Stimulated activated CD8-positive, alpha-beta memory T cell treated with anti-CD3 and anti-CD28 coated beads, Interleukin-4, amount 100 ng/mL, for 1 hour (primary cell): Measurements from ENCODE around the gene CHRDL2.
"Not testable (repeated sequence)": the region's sequence is repeated elsewhere in the genome, so short reads cannot be mapped to it uniquely, and the experiment has no call there.

Experiments used
- DNase-seq, 2 donors: peaks; one replicate each; pipeline ENCODE4 v3.0.0-alpha.2; 2020; ENCODE audit warnings: low read depth in 2 of 2, low spot score in 1 of 2

The CHRDL2 gene

DNA sequence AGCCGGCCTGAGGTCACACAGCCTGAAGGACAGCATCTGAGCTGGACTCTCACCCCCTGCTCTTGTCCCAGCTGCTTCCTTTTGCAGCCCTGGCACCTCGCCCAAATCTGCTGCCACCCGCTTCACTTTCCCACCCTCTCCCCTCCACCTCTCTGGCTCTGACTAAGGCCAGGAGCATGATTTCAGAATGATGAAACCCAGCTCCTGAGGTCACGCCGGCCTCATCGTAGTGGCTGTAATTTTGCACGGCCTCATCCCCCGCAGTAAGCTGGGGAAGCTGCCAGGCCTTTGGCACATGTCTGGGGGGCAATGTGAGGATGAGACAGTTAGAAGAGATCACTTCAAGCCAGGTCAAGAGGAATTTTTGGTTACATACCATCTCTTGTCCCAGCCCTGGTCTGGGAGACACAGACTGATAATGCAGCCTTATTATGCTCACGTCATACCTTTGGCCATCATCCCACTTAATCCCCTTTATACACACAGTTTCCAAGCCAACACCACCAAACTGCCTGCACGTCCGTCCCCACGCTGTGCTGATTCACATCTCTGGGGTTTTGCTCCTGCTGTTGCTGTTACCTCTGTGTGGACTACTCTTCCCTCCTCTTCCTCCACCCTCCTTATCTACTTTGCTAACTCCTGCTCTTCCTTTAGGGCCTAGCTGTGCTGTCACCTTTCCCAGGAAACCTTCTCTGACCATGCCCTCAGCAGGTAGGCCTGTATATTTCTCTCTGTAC, 58.1 kb downstream of the CHRDL2 start:
- DNase-seq = no peak

DNA sequence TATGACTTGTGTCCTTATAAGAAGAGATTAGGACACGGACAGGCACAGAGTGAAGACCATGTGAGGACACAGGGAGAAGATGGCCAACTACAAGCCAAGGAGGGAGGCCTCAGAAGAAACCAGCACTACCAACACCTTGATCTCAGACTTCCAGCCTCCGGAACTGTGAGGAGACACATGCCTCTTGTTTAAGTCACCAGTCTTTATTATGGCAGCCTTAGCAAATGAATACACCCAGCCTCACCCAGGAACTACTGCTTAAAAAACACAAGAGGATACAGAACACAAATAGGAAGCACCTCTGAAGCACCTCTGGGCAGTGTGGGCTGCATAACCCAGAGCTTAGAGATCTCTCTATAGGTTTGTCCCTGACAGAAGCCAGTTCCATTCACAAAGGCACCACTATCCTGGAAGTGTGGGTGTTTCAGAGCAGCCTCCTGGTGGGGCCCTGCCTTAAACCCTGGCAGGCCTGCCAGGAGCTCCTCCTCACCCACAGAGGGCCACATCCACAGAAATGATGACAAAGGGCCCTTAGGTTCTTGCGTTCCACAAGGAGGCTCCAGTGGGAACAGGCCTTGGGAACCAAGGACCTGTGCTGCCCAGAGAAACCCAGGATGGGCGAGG, 58.8 kb downstream of the CHRDL2 start:
- no peak for DNase-seq

DNA sequence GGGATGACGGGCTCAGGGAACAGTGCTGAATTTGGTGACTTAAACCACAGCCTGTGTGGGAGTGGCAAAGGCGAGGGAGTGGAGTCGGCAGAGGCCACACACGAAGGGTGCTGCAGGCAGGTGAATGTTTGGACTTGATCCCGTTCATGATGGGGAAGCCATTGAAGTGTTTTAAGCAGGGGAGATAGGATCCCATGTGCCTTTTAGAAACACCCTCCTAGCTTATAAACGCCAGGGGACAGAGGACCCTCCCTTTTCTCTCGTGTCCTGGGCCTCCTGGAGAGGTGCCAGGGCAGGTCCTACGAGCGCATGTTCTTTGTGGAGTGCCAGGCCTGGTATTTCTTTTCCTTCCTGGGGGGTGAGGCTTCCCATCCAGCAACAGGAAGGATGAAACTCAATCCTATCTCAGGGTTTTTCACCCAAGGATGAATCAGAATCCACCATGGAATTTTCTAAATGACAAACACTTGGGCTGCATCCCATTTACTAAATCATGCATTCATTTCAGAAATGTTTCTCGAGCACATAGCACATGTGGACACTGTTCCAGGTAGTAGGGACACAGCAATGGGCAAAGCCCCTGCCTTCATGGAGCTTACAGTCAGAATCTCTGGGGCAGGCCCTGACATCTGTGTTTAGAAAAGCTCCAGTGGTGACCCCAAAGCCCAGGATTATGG, 59.6 kb downstream of the CHRDL2 start:
- no peak for DNase-seq

DNA sequence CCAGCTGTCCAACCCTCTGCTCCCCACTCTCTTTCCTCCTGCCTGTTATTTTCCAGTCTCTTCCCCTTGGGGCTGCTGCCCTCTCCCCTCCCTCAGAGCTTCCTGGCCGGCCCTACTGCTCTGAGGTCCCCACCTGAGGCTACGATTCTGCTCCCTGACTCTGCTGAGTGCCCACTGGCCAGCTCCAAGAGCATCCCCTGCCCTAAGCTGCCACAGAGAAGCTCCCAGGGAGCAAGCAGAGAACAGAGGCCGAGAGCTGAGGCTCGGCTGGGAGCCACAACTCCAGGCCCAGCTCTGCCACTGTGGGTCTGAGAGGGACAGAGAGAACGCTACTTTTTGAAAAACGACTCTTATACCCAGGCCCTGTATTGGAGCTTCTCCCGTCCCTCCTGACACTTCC, 61.1 kb downstream of the CHRDL2 start:
- no peak for DNase-seq

DNA sequence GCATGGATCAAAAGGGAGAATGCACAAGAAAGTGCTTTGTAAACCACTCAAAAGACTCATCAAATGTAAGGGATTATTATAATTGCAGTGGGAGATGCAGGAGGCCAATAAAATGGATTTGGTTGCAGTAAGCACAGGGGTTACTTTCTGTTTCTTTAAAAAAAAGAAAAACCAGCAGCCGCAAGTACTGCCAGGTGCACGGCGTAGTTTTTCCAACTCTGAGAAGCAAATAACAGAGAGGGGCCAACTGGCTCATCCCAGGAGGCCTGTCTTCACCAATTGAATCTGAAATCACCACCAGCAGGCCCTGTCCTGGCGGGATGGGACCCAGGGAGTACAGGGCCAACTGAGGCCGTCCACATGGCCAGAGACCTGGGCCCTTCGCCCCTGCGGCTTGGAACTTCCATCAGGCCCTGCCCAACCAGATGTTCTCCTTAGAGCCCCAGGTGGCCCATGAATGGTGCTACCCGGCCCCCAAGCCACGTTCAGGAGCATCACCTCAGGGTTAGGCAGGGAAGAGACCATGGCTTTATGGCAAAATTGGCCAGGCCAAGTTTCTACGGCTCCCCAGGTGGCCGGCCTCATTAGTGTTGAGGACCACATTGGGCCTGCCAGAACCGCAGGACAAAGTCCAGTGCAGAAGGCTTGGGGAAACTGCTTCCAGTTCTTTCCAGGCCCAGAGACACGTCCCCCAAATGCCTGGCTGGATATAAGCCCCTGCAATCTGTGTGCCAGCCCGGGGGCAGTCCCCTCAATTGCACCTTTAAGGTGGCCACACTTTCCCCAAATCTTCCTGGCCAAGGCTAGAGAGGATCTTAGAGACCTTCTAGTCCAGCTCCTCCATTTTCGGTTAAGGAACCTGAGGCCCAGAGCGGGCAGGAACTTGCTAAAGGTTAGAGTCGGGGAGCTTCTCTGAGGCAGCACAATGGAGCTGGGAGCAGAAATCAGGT, 61.7 kb downstream of the CHRDL2 start:
- DNase-seq = no peak

DNA sequence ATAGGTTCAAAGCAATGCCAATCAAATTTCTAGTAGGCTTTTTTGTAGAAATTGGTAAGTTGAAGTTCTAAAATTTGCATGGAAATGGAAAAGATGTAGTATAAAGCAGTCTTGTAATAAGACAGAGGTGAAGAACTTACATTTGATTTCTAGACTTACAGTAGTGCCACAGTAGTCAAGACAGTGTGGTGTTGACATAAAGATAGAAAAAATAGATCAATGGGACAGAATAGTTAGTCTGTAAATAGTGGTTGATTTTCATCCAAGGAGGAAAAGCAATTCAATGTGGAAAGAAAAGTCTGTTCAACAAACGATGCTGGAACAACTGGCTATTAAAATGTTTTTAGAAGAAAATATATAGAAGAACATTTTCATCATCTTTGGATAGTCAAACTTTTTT, 67.9 kb downstream of the CHRDL2 start:
- DNase-seq = no peak

DNA sequence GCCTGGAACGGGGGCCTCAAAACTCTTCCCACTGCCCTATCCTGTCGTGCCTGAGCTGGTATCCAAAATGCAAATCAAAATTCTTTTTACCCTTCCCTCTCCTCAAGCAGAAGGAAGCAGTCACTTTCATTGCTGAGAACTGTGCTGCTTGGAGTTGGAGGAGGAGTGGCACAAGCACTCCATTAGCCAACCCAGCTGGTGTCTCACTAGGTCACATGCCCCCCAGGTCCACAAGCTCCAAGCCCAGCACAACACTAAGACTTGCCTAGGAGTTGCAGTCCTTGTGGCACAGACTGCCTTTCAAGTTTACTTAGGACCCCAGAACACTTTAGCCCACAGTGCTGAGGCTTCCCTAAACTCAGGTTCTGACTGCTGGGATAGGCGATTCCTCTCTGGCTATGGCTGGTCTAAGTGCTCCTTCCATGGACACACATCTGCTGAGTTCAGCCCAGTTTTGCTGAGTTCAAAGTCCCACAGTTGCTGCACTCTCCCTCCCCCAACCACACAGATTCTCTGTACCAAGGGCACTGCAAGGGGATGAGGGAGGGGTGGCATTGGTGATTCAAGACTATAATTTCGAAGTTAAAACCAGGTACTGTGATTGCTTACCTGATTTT, 68.6 kb downstream of the CHRDL2 start:
- DNase-seq = no peak

DNA sequence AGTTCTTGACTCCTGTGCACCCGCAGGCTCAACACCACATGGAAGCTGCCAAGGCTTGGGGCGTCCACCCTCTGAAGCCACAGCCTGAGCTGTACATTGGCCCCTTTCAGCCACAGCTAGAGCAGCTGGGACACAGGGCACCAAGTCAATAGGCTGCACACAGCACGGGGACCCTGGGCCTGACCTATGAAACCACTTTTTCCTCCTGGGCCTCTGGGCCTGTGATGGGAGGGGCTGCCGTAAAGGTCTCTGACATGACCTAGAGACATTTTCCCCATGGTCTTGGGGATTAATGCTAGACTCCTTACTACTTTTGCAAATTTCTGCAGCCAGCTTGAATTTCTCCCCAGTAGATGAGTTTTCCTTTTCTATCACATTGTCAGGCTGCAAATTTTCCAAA, 72.1 kb downstream of the CHRDL2 start:
- not testable (repeated sequence) for DNase-seq

DNA sequence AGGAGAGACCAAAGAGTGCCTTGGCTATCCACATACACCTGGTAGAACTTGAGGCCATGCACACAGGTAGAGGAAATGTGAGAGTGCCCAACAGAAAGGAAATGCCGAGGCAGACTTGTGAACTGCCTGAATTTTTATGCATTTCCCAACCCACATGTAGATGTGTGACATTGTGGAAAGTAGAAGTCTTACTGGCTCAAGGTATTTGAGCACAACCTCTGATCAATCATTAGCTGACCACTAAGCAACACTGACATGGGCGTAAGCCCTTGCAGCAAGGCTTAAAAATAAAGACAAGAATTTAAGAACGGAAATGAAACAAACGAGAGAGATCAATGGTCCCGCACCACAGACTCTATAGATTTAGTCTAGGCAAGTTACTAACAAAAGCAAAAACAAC, 76.2 kb downstream of the CHRDL2 start:
- no peak for DNase-seq

DNA sequence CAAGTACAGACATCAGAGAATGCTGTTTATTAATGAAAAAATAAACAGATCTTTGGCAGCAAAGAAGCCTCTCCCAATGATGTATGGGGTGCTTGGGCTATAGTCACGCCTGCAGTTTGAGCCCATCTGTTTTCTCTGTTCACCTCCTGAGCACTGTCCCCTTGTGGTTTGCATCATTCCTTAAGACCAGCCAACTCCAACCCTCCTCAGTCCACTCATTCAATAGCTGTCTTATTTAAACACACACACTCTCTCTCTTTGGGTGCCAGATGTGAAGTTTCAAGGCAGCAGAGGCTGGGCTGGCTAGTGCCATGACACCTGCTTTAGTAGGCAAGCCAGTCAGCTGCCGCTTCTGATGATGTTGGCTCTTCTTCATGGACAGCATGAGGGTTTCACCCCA, 80.7 kb downstream of the CHRDL2 start:
- no peak for DNase-seq

DNA sequence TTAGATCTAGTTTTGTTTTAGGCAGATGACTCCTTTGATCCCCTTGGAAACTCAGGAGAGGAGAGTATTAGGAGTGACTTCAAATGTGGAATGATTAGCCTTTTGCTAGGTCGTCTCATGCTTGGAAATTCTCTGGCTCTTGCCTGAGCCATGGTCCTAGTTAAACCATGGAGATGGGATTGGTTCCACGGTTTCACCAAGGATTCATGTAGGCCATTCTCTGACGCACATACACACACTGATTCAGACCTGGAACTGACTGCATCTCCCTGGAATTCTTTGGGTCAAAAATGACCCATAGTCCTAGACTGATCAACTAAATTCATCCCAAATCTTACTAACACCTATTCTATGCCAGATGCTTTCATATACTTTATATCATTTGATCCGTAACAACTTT, 82.3 kb downstream of the CHRDL2 start:
- no peak for DNase-seq

DNA sequence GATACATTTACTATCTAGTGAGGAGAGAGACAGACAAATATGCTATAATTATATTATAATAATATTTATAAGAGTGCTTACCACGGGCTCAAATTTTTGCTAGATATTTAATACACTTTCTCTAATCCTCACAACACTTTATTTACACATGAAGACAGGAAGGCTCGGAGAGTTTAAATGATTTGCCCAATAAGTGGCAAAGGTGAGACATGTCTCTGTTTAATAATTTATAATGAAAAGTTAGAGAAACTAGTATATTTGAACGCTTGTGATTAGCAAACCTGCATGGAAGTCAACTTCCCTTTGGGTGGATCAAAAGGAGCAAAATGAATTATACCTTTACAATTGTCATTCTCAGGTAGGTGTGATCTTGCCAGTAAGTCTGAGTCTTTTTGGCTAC, 83.4 kb downstream of the CHRDL2 start:
- no peak for DNase-seq

DNA sequence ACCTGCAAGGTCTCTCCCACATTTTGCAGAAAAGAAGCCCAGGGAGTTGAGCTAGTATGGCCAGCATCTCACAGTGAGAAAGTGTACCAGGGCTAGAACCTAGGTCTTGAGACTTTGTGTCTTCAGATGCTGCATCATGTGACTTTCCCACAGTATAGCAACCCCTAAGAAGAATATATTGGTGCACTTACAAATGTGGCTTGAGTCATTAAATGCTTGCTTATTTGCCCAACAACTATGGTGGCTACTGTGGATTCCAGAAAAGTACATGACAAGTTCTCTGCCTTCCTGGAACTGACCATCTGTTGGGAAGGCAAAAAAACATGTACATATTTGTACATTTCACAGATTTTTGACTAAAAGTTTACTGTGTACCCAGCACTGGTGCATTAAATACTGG, 83.8 kb downstream of the CHRDL2 start:
- DNase-seq = no peak

DNA sequence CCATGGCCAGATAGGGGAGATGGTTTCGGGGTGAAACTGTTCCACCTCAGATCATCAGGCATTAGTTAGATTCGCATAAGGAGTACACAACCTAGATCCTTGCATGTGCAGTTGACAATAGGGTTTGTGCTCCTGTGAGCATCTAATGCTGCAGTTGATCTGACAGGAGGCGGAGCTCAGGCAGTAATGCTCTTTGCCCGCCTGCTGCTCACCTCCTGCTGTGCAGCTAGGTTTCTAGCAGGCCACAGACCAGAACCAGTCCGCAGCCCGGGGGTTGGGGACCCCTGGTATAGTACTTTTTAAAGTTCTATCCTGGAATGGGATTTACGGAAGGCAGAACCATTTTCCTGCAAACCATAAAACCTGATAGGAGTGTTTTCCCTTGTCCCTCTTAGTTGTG, 84.3 kb downstream of the CHRDL2 start:
- DNase-seq = no peak
